ENCODE data around the gene AUNIP.

- no peak for TF ChIP-seq POLR2A (IDR thresholded peaks at IDR 0.05; ENCODE audit: low read length)
- TF ChIP-seq GATA1 (IDR thresholded peaks at IDR 0.05; ENCODE audit: low read depth, low read length): no peak
These were observed 763 bp downstream of the AUNIP start for GRCh38 chr1:25858494-25858893.
